ENCODE data around the gene GAGE12G.
"Not testable (repeated sequence)": the region's sequence is repeated elsewhere in the genome, so short reads cannot be mapped to it uniquely, and the experiment has no call there.

Gene GAGE12G

GRCh38 chrX:49570100-49570499, at the start of gene GAGE12G:
TSS of gene GAGE12G (plus strand) at chrX:49570400. CDS start at chrX:49571555, 1,155 bp downstream.
- DNase-seq (ENCODE audit: low read depth in 2 of 2, low spot score in 1 of 2) = not testable (repeated sequence)

DNA sequence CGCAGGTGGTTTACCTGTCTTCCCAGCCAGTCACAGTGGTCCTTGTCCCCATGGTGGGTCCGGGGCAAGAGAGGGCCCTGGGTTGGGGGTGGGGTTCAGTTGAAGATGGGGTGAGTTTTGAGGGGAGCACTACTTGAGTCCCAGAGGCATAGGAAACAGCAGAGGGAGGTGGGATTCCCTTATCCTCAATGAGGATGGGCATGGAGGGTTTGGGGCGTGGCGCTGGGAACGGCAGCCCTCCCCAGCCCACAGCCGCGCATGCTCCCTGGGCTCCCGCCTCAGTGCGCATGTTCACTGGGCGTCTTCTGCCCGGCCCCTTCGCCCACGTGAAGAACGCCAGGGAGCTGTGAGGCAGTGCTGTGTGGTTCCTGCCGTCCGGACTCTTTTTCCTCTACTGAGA, 38.3 kb upstream of the GAGE12G start, which contains the start of gene GAGE12C:
GAGE12C (plus strand) TSS at position 301 of the 400 bp plus-strand sequence. CDS start 1,155 bp downstream, outside the sequence.
- not testable (repeated sequence) for DNase-seq (ENCODE audit: low read depth in 2 of 2, low spot score in 1 of 2)

- DNase-seq (ENCODE audit: low read depth in 2 of 2, low spot score in 1 of 2) = not testable (repeated sequence)
Measured at GRCh38 chrX:49541433-49541832, 28.8 kb upstream of the GAGE12G start, which contains the start of gene GAGE12D. TSS of gene GAGE12D (plus strand) at chrX:49541733. CDS start at chrX:49542888, 1,155 bp downstream.

DNA sequence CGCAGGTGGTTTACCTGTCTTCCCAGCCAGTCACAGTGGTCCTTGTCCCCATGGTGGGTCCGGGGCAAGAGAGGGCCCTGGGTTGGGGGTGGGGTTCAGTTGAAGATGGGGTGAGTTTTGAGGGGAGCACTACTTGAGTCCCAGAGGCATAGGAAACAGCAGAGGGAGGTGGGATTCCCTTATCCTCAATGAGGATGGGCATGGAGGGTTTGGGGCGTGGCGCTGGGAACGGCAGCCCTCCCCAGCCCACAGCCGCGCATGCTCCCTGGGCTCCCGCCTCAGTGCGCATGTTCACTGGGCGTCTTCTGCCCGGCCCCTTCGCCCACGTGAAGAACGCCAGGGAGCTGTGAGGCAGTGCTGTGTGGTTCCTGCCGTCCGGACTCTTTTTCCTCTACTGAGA, 19.2 kb upstream of the GAGE12G start, which contains the start of gene GAGE12E:
GAGE12E (plus strand) TSS at position 301 of the 400 bp plus-strand sequence. CDS start 1,155 bp downstream, outside the sequence.
- DNase-seq (ENCODE audit: low read depth in 2 of 2, low spot score in 1 of 2) = not testable (repeated sequence)

DNA sequence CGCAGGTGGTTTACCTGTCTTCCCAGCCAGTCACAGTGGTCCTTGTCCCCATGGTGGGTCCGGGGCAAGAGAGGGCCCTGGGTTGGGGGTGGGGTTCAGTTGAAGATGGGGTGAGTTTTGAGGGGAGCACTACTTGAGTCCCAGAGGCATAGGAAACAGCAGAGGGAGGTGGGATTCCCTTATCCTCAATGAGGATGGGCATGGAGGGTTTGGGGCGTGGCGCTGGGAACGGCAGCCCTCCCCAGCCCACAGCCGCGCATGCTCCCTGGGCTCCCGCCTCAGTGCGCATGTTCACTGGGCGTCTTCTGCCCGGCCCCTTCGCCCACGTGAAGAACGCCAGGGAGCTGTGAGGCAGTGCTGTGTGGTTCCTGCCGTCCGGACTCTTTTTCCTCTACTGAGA, 9.7 kb upstream of the GAGE12G start, which contains the start of gene GAGE12F:
GAGE12F (plus strand) TSS at position 301 of the 400 bp plus-strand sequence. CDS start 1,155 bp downstream, outside the sequence.
- DNase-seq (ENCODE audit: low read depth in 2 of 2, low spot score in 1 of 2) = not testable (repeated sequence)

GRCh38 chrX:49568728-49569127, 1.5 kb upstream of the GAGE12G start:
- not testable (repeated sequence) for DNase-seq (ENCODE audit: low read depth in 2 of 2, low spot score in 1 of 2)

DNA sequence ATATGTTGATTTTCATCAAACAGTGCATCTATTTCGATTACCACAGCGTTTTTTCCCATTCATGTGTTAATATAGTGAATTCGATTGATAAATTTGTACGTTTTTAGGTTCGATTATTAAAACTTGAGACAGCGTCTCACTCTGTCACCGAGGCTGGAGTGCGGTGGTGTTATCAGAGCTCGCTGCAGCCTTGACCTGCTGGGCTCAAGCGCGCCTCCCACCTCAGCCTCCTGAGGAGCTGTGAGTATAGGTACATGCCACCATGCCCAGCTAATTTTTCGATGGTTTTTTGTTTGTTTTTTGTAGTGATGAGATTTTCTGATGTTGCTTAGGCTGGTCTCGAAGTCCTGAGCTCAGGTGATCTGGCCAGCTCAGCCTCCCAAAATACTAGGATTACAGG, 1.0 kb upstream of the GAGE12G start:
- DNase-seq (ENCODE audit: low read depth in 2 of 2, low spot score in 1 of 2) = not testable (repeated sequence)

GRCh38 chrX:49579649-49580048, 9.4 kb downstream of the GAGE12G start, which contains the start of gene GAGE12H:
TSS of gene GAGE12H (plus strand) at chrX:49579949. CDS start at chrX:49581104, 1,155 bp downstream.
- not testable (repeated sequence) for DNase-seq (ENCODE audit: low read depth in 2 of 2, low spot score in 1 of 2)

DNA sequence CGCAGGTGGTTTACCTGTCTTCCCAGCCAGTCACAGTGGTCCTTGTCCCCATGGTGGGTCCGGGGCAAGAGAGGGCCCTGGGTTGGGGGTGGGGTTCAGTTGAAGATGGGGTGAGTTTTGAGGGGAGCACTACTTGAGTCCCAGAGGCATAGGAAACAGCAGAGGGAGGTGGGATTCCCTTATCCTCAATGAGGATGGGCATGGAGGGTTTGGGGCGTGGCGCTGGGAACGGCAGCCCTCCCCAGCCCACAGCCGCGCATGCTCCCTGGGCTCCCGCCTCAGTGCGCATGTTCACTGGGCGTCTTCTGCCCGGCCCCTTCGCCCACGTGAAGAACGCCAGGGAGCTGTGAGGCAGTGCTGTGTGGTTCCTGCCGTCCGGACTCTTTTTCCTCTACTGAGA, 19.0 kb downstream of the GAGE12G start, which contains the start of gene GAGE2A:
GAGE2A (plus strand) TSS at position 301 of the 400 bp plus-strand sequence. CDS start 1,155 bp downstream, outside the sequence.
- DNase-seq (ENCODE audit: low read depth in 2 of 2, low spot score in 1 of 2) = not testable (repeated sequence)

GRCh38 chrX:49589769-49590478, 19.7 kb downstream of the GAGE12G start:
- DNase-seq (ENCODE audit: low read depth in 2 of 2, low spot score in 1 of 2) = not testable (repeated sequence)

DNA sequence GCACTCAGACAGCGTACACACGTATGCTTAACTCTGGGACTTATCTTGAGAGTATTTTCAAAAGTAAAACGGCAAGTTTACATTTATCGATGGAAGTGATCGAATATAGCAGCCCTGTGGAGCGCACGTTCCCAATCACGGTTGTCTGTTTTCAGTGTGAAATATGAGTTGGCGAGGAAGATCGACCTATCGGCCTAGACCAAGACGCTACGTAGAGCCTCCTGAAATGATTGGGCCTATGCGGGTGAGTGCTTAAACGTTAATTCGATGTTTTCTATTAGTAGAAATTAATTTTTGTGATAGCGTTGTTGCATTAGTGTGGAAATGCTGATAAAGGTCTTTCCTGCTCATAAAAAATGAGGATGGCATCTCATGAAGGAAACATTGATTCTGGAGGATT, 20.3 kb downstream of the GAGE12G start:
- not testable (repeated sequence) for DNase-seq (ENCODE audit: low read depth in 2 of 2, low spot score in 1 of 2)

- DNase-seq (ENCODE audit: low read depth in 2 of 2, low spot score in 1 of 2) = not testable (repeated sequence)
Measured at GRCh38 chrX:49598720-49599119, 28.5 kb downstream of the GAGE12G start, which contains the start of gene GAGE1. TSS of gene GAGE1 (plus strand) at chrX:49599020. CDS start at chrX:49600175, 1,155 bp downstream.

GRCh38 chrX:49610718-49611310, 40.6 kb downstream of the GAGE12G start:
- DNase-seq (ENCODE audit: low read depth in 2 of 2, low spot score in 1 of 2) = no peak

GRCh38 chrX:49618574-49618973, 48.4 kb downstream of the GAGE12G start:
- no peak for DNase-seq (ENCODE audit: low read depth in 2 of 2, low spot score in 1 of 2)

Data from stimulated activated CD8-positive, alpha-beta memory T cell treated with anti-CD3 and anti-CD28 coated beads, Interleukin-4, amount 100 ng/mL, for 1 hour (primary cell).